ENCODE data around the gene AFF2. TPM values are rescaled to one million over a fixed set of nuclear protein-coding genes. Genes with fewer than 3 reads are reported as not detected.

Gene AFF2
- total RNA-seq, 2 donors from 2014 or later: 7.4 to 16.6 TPM

GRCh38 chrX:148568763-148569162, 68.3 kb downstream of the AFF2 start:
- Histone ChIP-seq H3K27me3 (replicated peaks; ENCODE audit: insufficient read depth) (no peaks in the 10 kb centered on the region), H3K4me1 (ENCODE audit: control insufficient read depth in 1 of 2, low read depth in 2 of 2) (no peaks in the 10 kb centered on the region), H3K4me3 (no peak overlapping the region), H3K9me3 (no peaks in the 10 kb centered on the region), H3K36me3 (no peaks in the 10 kb centered on the region), H3K27ac (no peak overlapping the region)
- DNase-seq (ENCODE audit: low spot score) (no peak), ATAC-seq (ENCODE audit: insufficient number of reproducible peaks, low FRiP score, low read depth) (no peak)
- TF ChIP-seq, protein P1, sequence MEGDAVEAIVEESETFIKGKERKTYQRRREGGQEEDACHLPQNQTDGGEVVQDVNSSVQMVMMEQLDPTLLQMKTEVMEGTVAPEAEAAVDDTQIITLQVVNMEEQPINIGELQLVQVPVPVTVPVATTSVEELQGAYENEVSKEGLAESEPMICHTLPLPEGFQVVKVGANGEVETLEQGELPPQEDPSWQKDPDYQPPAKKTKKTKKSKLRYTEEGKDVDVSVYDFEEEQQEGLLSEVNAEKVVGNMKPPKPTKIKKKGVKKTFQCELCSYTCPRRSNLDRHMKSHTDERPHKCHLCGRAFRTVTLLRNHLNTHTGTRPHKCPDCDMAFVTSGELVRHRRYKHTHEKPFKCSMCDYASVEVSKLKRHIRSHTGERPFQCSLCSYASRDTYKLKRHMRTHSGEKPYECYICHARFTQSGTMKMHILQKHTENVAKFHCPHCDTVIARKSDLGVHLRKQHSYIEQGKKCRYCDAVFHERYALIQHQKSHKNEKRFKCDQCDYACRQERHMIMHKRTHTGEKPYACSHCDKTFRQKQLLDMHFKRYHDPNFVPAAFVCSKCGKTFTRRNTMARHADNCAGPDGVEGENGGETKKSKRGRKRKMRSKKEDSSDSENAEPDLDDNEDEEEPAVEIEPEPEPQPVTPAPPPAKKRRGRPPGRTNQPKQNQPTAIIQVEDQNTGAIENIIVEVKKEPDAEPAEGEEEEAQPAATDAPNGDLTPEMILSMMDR (IDR thresholded peaks at IDR 0.05): no peak

- Histone ChIP-seq H3K9me3 (no peaks in the 10 kb centered on the region), H3K36me3 (no peaks in the 10 kb centered on the region), H3K27me3 (replicated peaks; ENCODE audit: insufficient read depth) (no peaks in the 10 kb centered on the region), H3K27ac (no peak overlapping the region), H3K4me3 (no peak overlapping the region), H3K4me1 (ENCODE audit: control insufficient read depth in 1 of 2, low read depth in 2 of 2) (no peaks in the 10 kb centered on the region)
- ATAC-seq (ENCODE audit: insufficient number of reproducible peaks, low FRiP score, low read depth) (no peak), DNase-seq (ENCODE audit: low spot score) (no peak)
- TF ChIP-seq, protein P1 (IDR thresholded peaks at IDR 0.05): no peak
These were observed 71.9 kb downstream of the AFF2 start for GRCh38 chrX:148572337-148572736.

DNA sequence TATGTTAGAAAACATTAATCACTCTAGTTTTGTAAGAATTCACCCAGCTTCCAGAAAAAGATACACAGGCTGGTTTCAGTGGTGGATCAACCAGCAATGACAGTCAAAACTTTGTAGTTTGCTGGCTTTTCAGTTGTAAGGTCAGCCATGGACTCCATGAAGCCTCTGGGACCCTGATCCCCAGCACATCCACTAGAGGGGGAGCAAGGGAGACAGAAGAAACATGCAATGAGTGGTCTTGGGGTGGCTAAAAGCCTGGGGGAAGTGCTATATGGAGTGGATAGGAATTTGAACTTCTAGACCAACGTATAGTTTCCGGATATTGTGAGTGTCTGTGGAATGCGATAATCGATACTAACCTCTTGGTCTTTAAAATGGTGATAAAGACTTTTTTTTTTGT, 72.7 kb downstream of the AFF2 start:
- TF ChIP-seq, protein P1 (IDR thresholded peaks at IDR 0.05): no peak
- no peaks in the 10 kb centered on the region for H3K36me3 ChIP-seq
- H3K27ac ChIP-seq: no peak overlapping the region
- H3K27me3 ChIP-seq (replicated peaks; ENCODE audit: insufficient read depth): no peaks in the 10 kb centered on the region
- ATAC-seq (ENCODE audit: insufficient number of reproducible peaks, low FRiP score, low read depth) (no peak), DNase-seq (ENCODE audit: low spot score) (no peak)
- H3K4me3 ChIP-seq: no peak overlapping the region
- H3K4me1 ChIP-seq (ENCODE audit: control insufficient read depth in 1 of 2, low read depth in 2 of 2): no peaks in the 10 kb centered on the region
- no peaks in the 10 kb centered on the region for H3K9me3 ChIP-seq

GRCh38 chrX:148574237-148574973, 74.0 kb downstream of the AFF2 start:
- no peaks in the 10 kb centered on the region for H3K27me3 ChIP-seq (replicated peaks; ENCODE audit: insufficient read depth)
- no peak overlapping the region for H3K4me3 ChIP-seq
- no peak overlapping the region for H3K27ac ChIP-seq
- ATAC-seq (ENCODE audit: insufficient number of reproducible peaks, low FRiP score, low read depth) (no peak), DNase-seq (ENCODE audit: low spot score) (no peak)
- H3K4me1 ChIP-seq (ENCODE audit: control insufficient read depth in 1 of 2, low read depth in 2 of 2): no peaks in the 10 kb centered on the region
- H3K36me3 ChIP-seq: no peaks in the 10 kb centered on the region
- H3K9me3 ChIP-seq: no peaks in the 10 kb centered on the region
- TF ChIP-seq, protein P1 (IDR thresholded peaks at IDR 0.05): no peak

DNA sequence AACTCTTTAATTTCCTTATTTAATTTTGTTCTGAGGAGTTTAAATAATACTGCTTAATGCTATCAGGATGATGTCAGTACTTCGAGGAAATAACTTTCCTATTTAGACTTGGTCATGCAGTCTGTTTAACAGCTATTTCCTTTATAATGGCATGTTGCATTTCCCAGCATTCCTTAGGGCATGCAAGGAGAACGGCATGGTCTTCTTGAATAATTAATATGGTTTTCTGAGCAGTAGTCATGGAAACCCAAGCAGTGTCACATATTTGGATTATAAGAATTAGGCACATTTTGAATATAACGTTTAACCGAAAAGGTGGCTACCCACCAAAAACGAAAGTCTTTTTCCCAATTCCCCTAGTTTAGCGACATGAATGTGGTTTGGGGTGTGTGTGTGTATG, 76.0 kb downstream of the AFF2 start:
- H3K4me1 ChIP-seq (ENCODE audit: control insufficient read depth in 1 of 2, low read depth in 2 of 2): no peaks in the 10 kb centered on the region
- ATAC-seq (ENCODE audit: insufficient number of reproducible peaks, low FRiP score, low read depth): no peak
- TF ChIP-seq, protein P1 (IDR thresholded peaks at IDR 0.05): no peak
- H3K27me3 ChIP-seq (replicated peaks; ENCODE audit: insufficient read depth): no peaks in the 10 kb centered on the region
- no peak for DNase-seq (ENCODE audit: low spot score)
- no peak overlapping the region for H3K4me3 ChIP-seq
- no peaks in the 10 kb centered on the region for H3K9me3 ChIP-seq
- H3K36me3 ChIP-seq: no peaks in the 10 kb centered on the region
- H3K27ac ChIP-seq: no peak overlapping the region

Data from thoracic aorta (tissue), 2 donors.